DOHH2 (cell line): ENCODE results near the gene ADTRP.

ENCODE experiments used
- H3F3A ChIP-seq: fragments of 200-600 bp; sonication (generic), shearing (Covaris generic); 2 replicates; pipeline ENCODE4 v1.6.0; 2016; ENCODE audit warnings: antibody characterized with exemption, mild to moderate bottlenecking; ENCODE audit not compliant: control insufficient read depth, insufficient read depth
- H3K27ac ChIP-seq: fragments of 200-600 bp; sonication (generic); 2 replicates; pipeline ENCODE4 v1.5.1; 2014; ENCODE audit warnings: low read depth, mild to moderate bottlenecking, low read length, moderate library complexity
- H3K27me3 ChIP-seq: fragments of 200-600 bp; sonication (generic); 2 replicates; pipeline ENCODE4 v1.6.1; 2014; ENCODE audit warnings: mild to moderate bottlenecking, low read length, mixed read lengths; ENCODE audit not compliant: control insufficient read depth
- H3K36me3 ChIP-seq: fragments of 200-600 bp; sonication (generic); 2 replicates; pipeline ENCODE4 v1.6.1; 2014; ENCODE audit warnings: mild to moderate bottlenecking, low read length, moderate library complexity, mixed read lengths; ENCODE audit not compliant: control insufficient read depth
- H3K4me1 ChIP-seq: fragments of 200-600 bp; sonication (generic); 2 replicates; pipeline ENCODE4 v1.6.1; 2014; ENCODE audit warnings: mild to moderate bottlenecking, low read length, mixed read lengths; ENCODE audit not compliant: control insufficient read depth
- H3K4me2 ChIP-seq: fragments of 200-600 bp; sonication (generic); 2 replicates; pipeline ENCODE4 v1.6.0; 2014; ENCODE audit warnings: mild to moderate bottlenecking, low read length, moderate library complexity
- H3K4me3 ChIP-seq: fragments of 200-600 bp; sonication (generic); 2 replicates; pipeline ENCODE4 v1.5.1; 2014; ENCODE audit warnings: mild to moderate bottlenecking, low read length, mixed read lengths
- H3K79me2 ChIP-seq: fragments of 200-600 bp; sonication (generic); 2 replicates; pipeline ENCODE4 v1.6.1; 2014; ENCODE audit warnings: mild to moderate bottlenecking, low read length, mixed read lengths; ENCODE audit not compliant: control insufficient read depth
- H3K9me2 ChIP-seq: fragments of 200-600 bp; sonication (generic); replicated peaks from 2 replicates; pipeline ENCODE4 v1.6.1; 2014; ENCODE audit warnings: mild to moderate bottlenecking, low read length, mixed read lengths; ENCODE audit not compliant: control insufficient read depth
- H3K9me3 ChIP-seq: fragments of 200-600 bp; sonication (generic); 2 replicates; pipeline ENCODE4 v1.6.1; 2014; ENCODE audit warnings: antibody characterized with exemption, low read length, mixed read lengths; ENCODE audit not compliant: control insufficient read depth, insufficient read depth
- H4K20me1 ChIP-seq: fragments of 200-600 bp; sonication (generic); 2 replicates; pipeline ENCODE4 v1.6.0; 2014; ENCODE audit warnings: low read depth, mild to moderate bottlenecking, antibody characterized with exemption, low read length, moderate library complexity; ENCODE audit not compliant: control insufficient read depth, insufficient read depth
- EZH2phosphoT487 ChIP-seq: fragments of 200-600 bp; sonication (generic); IDR thresholded peaks from 2 replicates; pipeline ENCODE4 v1.6.1; 2017; ENCODE audit warnings: borderline replicate concordance, mild to moderate bottlenecking, antibody characterized with exemption, low read length, moderate library complexity, mixed read lengths
- TF ChIP-seq, protein P1 (sequence below): fragments of 200-600 bp; sonication (generic); IDR thresholded peaks from one replicate; pipeline ENCODE4 v1.5.1; 2014; ENCODE audit warnings: antibody characterized with exemption, mild to moderate bottlenecking, low read depth, low read length; ENCODE audit not compliant: poor library complexity, severe bottlenecking

Gene ADTRP

GRCh38 chr6:11793277-11793676 is 14.7 kb upstream of the ADTRP start:
- TF ChIP-seq, protein P1, sequence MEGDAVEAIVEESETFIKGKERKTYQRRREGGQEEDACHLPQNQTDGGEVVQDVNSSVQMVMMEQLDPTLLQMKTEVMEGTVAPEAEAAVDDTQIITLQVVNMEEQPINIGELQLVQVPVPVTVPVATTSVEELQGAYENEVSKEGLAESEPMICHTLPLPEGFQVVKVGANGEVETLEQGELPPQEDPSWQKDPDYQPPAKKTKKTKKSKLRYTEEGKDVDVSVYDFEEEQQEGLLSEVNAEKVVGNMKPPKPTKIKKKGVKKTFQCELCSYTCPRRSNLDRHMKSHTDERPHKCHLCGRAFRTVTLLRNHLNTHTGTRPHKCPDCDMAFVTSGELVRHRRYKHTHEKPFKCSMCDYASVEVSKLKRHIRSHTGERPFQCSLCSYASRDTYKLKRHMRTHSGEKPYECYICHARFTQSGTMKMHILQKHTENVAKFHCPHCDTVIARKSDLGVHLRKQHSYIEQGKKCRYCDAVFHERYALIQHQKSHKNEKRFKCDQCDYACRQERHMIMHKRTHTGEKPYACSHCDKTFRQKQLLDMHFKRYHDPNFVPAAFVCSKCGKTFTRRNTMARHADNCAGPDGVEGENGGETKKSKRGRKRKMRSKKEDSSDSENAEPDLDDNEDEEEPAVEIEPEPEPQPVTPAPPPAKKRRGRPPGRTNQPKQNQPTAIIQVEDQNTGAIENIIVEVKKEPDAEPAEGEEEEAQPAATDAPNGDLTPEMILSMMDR, result no peak
- no peak for TF ChIP-seq EZH2phosphoT487
- H3K27me3 ChIP-seq, result no peaks in the 10 kb centered on the region
- no peaks in the 10 kb centered on the region for H3K4me1 ChIP-seq
- H3K79me2 ChIP-seq, result no peaks in the 10 kb centered on the region
- no peak overlapping the region for H3K4me2 ChIP-seq
- no peaks in the 10 kb centered on the region for H3F3A ChIP-seq
- H3K9me2 ChIP-seq, result no peaks in the 10 kb centered on the region
- no peak overlapping the region for H3K4me3 ChIP-seq
- no peaks in the 10 kb centered on the region for H3K9me3 ChIP-seq
- H3K36me3 ChIP-seq, result no peaks in the 10 kb centered on the region
- no peaks in the 10 kb centered on the region for H4K20me1 ChIP-seq
- no peak overlapping the region for H3K27ac ChIP-seq

DNA sequence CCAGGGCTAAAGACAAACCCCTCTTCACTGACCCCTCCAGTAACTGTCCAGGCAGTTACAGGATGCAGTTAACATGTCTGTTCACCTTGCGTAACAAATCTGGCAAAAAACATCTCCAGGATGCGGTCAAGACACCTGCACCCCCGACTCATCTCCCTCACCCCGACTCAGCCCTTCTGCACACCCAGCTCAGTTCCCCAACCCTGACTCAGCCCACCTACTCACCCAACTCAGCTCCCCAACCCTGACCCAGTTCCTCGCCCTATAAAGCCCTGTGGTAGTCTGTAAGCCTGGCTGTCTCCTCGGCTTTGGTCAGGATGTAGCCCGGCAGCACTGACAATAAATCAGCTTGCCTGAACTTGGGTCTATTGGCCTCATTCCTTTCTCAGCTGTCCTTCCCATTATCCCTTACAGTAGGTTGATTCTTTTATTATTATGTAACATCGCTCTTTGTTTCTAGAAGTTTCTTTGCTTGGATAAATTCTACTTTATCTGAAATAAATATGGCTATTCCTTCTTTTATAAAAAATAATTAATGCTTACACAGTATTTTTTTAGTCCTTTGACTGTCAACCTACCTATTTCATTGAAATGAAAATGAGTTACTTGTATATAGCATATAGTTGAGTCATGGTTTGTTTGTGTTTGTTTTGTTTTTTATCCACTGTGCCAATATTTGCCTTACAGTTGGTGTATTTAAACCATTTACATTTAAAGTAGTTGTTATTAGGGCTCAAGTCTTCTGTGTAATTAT is 12.9 kb upstream of the ADTRP start:
- Histone ChIP-seq H3K27ac (no peak overlapping the region), H3F3A (no peaks in the 10 kb centered on the region), H3K4me1 (no peaks in the 10 kb centered on the region), H3K79me2 (no peaks in the 10 kb centered on the region), H3K9me3 (no peaks in the 10 kb centered on the region), H4K20me1 (no peaks in the 10 kb centered on the region), H3K9me2 (no peaks in the 10 kb centered on the region), H3K27me3 (peaks cover 2% of the 10 kb centered on the region), H3K36me3 (no peaks in the 10 kb centered on the region), H3K4me2 (no peak overlapping the region), H3K4me3 (no peak overlapping the region)
- TF ChIP-seq, protein P1, result no peak
- TF ChIP-seq EZH2phosphoT487, result no peak

GRCh38 chr6:11789744-11790143 is 11.1 kb upstream of the ADTRP start:
- Histone ChIP-seq H3K9me3 (no peaks in the 10 kb centered on the region), H3F3A (no peaks in the 10 kb centered on the region), H3K9me2 (no peaks in the 10 kb centered on the region), H3K79me2 (no peaks in the 10 kb centered on the region), H3K4me1 (no peaks in the 10 kb centered on the region), H3K27ac (no peak overlapping the region), H3K4me3 (no peak overlapping the region), H3K27me3 (peaks cover 15% of the 10 kb centered on the region), H4K20me1 (no peaks in the 10 kb centered on the region), H3K4me2 (no peak overlapping the region), H3K36me3 (no peaks in the 10 kb centered on the region)
- TF ChIP-seq, protein P1, result no peak
- TF ChIP-seq EZH2phosphoT487, result no peak
